Colon (tissue), 2 donors: ENCODE data around the gene PTPN2.
"Not testable (repeated sequence)": the region's sequence is repeated elsewhere in the genome, so short reads cannot be mapped to it uniquely, and the experiment has no call there.

ENCODE experiments used
- FAIRE-seq: peaks from 2 replicates; lab custom pipeline; 2012; peaks lifted over from hg19 to GRCh38; lab: Jason Lieb, UNC
- donor health status: control.
- donor health status: control.

Gene PTPN2

DNA sequence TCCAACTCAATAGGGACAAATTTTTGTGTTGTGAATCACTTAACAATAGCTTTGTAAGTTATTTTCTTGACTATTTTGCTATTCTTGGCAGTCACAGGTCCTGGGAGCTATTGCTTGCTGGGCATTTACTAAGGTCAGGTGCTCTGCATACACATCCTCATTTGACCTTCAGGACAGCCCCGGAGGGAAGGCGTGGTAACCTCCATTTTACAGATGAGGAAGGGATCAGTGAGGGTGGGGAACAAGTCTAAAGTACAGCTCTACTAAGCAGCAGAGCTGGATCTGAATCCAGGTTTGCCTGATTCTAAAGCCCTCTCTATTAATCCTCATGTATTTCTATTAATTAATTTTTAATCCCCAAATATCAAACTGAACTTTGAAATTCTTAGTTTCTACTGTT, 58.8 kb downstream of the PTPN2 start:
- FAIRE-seq: no peak

DNA sequence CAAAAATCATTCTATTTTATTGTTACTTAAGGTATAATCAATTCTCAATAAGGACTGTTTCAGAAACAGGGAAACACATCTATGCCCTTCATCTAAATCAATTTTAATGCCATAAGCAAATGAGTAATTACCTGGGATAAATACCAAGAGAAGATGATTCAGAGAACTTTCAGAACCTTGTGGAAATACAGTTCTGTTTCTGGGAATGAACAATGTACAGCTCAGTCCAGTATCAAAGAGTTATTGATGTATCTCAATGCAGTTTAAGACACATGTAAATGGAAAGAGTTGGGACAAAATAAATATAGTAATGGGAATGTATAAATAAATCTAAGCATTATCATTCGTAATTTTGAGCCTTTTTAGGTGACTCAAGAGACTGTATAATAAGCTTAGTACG, 60.1 kb downstream of the PTPN2 start:
- FAIRE-seq: no peak

DNA sequence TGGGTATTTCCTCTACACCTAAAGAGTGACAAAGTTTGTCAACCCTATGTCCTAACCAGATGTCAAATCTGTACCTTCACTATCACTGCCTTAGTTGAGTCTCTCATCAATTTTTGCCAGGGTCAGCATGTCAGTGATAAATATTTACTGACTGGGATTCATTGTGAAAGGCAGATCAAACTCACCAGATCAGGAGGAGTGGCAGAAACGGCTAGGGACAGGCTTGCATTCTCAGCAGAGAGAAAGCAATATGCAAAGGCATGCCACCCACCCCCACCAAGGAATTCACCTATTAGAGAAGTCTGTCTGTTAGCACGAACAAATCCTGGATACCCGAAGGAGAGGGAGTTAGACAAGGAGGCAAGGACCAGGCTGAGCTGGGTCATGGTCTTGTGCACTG, 62.6 kb downstream of the PTPN2 start:
- FAIRE-seq: no peak

DNA sequence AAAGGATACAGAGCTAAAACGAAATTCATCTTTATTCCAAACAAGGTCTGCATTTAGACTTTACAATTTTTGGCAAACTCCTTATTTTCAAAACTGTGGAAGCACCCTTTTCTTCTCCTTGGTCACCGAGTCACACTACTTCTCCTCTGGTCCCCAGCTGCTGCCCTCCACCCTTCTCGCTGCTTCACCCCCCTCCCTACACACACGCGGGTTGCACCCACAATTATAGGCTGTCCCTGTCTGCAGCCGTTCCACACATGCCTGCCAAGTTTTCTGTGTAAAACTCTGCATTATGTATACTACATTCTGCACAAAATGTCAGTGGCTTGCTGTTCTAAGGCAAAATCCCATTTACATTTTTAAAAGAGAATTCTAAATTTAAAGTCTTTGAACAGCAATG, 63.5 kb downstream of the PTPN2 start:
- FAIRE-seq: no peak

DNA sequence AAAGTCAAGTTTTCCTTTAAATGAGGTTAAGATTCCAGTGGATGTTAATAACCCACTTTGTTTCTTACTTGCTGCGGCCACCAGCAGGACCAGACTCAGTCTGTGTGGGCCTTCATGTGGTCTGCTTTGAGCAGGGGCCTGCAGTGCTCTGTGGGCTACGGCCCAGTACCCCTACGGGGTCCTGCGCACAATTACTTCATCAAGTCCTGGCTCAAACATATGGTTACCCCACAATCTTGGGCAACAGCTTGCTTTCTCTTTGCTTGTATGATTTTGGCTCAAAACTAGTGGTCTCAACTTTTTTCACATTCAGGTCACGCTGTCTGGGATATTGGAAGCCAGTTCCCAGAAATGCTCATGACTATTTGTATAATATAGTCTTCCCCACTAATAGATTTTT, 64.2 kb downstream of the PTPN2 start:
- no peak for FAIRE-seq

DNA sequence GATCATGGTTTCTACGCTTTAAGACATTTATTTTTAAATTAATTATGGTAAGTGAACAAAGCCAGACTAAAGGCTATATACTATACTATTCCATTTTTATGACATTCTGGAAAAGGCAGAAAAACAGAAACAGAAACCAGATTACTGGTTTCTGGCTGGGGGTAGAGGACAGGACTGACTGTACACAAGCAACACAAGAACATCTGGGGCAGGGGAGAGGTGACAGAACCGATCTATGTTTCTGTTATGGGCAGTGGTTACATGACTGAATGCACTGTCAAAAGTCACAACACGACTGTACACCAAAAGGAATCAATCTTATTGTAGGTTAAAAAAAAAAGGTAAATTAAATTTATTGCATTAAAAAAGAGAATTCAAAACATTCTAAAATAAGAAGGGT, 64.7 kb downstream of the PTPN2 start:
- peak; percentile 45 for FAIRE-seq

DNA sequence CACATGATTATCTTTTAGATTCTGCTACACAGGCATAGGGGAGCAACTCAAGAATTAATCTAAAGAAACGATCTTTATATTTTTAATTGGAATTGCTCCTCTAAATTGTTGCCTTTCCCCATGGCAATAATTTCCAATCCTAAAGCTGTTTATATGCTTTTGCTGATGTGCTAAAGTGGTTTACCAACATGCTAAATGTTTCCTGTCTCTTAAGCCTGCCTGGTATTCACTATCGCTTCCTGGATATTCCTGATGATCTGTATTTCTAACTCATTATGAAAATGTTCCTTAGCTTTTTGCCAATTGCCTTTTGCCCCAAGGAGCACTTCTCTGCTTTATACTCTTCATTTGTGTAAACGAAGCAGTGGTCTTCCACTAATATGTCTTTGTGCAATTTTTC, 65.8 kb downstream of the PTPN2 start:
- no peak for FAIRE-seq

DNA sequence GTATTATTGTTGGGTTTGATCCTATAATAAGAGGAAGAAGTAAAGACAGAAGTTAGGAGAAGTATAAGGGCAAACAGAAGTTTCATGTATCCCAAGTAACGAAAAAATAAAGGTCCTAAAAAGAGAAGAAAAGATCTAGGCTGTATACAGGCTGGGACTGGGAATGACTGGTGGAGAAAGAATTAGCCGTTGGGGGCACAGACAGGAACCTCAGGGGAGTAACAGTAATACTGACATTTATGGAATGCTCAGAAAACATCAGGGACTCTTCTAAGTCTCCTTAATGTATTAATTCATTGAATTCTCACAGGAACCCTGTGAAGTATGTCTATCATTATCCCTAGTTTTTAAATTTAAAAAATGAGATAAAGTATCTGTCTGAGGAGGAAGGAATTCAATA, 67.6 kb downstream of the PTPN2 start:
- FAIRE-seq: no peak

DNA sequence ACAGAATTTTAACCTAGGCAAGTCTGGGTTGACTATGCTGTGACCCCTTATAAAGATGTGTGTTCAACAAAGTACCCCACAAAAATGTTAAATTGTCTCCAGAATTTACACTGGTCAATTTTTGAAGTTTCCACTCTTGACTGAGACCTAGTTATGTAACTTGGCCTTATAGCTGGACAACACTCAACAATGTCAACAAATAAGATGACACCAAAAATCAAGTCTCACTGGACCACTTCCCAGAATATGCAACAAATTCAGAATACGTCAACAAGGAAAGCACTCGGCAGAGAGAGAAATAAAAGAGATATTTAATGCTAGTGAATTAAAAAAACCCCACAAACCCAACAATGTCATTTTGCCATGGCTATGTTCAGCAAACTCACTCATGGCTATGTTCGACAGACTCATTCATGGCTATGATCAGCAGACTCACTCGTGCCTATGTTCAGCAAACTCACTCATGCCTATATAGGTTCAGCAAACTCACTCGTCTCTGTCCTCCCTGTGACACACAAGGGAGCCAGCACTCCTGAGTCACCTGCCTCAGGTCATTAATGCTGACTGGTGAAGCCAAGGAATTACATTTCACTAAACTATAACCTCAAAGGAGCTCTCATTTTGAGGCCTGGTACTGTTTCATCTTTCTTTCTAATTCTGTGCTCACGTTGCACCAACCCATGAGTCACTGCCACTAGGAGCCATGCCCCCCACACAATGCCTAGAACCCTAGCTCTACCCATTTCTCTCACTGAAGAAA, 72.7 kb downstream of the PTPN2 start:
- FAIRE-seq: no peak

DNA sequence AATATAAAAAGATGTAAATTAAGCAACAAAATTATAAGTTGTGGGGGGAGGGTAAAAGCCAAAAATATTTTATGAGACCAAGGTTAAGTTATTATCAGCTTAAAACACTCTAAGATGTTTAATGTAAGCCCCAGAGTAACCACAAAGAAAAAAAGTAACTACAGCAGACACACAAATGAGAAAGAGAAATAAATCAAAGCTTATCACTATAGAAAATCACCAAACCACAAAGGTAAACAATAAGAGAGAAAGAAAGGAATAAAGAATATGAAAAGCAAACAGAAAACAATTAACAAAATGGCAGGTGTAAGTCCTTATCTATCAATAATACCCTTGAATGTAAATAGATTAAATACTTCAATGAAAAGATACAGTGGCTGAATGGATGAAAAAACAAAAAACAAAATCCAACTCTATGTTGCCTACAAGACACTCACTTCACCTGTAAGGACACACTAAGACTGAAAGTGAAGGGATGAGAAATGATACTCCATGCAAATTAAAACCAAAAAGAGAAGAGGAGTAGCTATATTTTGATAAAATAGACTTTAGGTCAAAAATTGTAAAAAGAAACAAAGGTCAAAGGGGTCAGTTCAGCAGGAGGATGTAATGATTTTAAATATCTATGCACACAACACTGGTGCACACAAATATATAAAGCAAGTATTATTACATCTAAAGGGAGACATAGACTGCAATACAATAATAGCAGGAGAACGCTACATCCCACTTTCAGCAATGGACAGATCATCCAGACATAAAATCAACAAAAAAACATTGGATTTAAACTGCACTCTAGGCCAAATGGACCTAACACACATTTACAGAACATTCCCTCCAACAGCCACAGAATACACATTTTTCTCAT, 80.7 kb downstream of the PTPN2 start:
- FAIRE-seq: no peak

DNA sequence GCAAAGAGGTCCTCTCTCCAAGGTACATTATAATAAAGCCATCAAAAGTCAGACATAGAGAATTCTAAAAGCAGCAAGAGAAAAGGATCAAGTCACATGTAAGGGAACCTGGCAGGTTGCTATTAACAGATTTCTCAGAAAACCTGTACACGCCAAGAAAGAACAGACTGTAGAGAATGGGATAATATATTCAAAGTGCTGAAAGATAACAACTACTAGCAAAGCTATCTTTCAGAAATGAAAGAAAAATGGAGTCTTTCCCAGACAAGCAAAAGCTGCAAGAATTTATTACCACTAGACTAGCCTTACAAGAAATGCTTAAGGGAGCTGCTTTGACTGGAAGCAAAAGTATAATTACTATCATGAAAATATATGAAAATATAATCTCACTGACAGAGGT, 81.5 kb downstream of the PTPN2 start:
- no peak for FAIRE-seq

DNA sequence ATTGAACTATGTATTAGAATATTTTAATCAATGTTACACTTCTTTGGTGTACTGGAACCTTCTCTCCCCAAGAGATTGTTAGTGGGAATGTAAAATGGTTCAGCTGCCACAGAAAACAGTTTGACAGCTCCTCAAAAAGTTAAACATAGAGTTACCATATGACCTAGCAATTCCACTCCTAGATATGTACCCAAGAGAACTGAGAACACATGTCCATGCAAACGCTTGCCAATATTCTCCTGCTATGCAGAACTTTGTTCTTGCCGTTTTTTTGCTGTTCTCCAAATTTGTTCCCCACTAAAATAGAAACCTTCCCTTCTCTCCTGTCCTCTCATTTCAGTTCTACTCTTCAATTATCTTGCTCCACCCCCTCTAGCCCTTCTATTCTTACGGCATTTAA, 87.6 kb downstream of the PTPN2 start:
- no peak for FAIRE-seq

DNA sequence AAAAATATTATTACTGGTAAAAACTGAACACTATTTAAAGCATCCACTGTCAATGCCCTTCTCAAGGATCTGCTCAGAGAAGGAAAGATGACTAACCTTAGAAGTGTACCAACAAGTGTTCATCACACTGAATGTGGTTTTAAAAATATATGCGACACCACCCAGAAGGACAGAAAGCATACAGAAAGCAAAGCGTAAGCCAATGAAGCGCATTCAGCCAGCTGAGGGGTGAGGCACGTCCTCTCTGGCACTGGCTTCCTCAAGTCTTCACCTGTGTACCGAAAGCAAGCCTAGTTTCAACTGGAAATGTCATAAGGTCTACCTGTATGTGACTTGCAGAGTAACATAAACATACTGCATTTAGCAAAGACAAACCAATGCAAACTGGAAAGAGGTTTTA, 92.4 kb downstream of the PTPN2 start:
- FAIRE-seq: no peak

DNA sequence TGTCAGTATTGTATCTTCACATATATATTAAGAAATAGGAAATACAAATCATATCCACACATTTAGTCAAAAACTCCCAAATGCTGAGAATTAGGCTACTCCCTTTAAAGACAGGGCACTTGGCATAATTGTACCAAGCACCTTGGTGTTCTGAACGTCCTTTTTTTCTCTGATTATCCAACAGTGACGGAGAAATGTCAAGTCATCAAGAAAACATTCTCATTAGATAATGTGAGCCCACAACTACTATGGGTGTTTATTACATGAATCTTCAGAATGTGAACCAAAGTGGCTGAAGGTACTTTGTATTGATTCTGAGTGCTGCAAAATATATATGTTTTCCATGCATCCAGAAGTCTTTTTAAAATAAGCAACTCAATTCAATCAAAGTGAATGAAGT, 97.4 kb downstream of the PTPN2 start:
- no peak for FAIRE-seq

DNA sequence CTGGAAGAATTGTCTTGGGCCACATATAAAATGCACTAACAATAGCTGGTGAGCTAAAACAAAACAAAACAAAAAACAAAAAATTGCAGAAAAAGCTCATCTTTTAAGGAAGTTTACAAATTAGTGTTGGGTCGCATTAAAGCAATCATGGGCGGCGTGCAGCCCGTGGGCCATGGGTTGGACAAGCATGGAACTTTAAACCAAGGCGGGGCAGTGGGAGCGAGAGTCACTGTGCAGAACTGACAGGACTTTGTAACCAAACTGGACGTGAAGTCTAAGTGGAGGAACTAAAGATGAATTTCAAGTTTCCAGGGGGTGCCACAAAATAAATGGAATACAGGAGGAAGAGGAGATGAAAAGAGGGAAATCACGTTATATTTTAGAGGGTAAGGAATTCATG, 100.5 kb downstream of the PTPN2 start:
- FAIRE-seq: no peak

DNA sequence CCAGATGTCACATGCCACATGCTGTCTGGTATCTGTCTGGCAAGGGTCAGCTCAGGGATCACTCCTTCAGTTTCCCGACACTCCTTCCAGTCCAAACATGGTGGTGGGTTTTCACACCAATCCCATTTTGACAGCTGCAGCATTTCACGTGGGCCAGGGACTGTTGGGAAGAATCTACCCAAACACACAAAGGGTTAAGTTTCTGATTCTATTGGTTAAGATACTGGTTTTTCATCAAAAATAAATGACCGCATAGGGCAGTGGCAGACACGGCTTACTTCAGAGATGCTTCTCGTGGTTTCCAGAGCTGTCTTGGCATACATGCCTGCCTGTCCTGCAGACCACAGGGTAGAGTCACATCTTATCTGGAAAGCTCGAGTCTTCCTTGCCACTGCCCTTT, 101.5 kb downstream of the PTPN2 start:
- FAIRE-seq: no peak

DNA sequence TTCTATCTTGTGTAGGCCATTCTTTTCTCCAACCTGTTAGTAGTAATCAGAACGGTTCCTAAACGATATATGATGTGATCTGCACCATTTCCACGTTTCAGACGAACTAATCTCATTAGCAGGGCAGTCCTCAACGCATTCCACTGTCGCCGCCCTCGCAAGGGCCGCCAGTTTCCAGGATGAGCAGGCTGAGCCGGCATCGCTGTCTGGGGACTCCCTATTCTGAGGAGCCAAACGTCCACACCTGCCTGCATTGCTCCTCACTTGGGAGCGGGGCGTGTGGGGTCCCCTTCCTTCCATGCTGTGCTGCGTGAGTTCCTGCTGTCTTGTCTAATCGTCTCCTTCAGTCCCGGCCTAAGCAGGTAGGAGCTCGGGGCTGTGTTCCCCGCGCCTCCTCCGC, 104.6 kb downstream of the PTPN2 start:
- FAIRE-seq: no peak

DNA sequence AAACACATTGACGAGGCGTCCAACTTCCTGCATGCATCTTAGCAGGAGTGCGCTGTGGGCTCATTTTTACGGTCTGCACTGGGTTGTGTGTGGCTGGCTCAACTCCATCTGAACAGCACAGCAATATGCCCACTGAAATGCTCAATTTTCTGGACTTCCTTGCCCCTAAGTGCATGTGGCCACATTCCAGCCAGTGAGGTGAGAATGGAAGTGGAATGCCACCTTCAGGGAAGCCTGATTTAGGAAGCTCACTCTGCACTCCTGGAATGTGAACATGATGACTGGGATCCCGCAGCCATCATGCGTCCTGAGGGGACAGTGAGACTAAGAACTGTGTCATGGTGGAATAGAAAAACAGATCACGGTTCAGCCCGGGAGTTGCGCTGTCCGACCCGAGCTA, 105.0 kb downstream of the PTPN2 start:
- FAIRE-seq: no peak

DNA sequence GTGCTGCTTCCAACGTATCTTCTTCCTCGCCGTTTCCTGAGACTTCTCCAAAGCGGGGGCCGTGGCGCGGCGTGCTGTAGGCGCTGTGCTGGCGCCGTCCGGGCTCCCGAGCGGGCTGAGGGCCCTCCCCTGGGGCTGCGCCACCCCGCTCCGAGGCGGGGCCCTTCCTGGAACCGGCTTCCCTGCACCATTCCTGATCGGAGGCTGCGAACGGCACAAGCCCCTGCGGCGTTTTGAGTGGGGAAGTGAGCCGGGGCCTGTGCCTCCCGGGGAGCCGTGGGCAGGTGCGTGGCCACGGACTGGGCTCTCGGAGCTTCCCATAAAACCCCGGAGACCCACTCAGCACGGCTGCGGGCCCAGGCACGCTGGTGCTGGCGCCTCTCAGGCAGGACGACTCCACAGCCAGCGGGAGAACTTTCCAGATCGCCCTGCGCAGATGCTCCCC, 106.5 kb downstream of the PTPN2 start:
- no peak for FAIRE-seq

DNA sequence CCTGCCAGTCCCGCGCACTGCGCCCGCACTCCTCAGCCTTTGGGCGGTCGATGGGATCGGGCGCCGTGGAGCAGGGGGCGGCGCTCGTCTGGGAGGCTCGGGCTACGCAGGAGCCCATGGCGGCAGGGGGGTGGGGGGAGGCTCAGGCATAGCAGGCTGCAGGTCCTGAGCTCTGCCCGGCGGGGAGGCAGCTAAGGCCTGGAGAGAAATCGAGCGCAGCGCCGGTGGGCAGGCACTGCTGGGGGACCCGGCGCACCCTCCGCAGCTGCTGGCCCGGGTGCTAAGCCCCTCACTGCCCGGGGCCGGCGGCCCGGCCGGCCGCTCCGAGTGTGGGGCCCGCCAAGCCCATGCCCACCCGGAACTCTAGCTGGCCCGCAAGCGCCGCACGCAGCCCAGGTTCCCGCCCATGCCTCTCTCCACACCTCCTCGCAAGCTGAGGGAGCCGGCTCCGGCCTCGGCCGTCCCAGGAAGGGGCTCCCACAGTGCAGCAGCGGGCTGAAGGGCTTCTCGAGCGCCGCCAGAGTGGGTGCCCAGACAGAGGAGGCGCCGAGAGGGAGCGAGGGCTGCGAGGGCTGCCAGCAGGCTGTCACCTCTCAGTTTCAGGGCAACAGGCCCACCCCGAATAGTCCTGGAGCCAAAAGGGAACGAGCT, 107.1 kb downstream of the PTPN2 start:
- FAIRE-seq: no peak

DNA sequence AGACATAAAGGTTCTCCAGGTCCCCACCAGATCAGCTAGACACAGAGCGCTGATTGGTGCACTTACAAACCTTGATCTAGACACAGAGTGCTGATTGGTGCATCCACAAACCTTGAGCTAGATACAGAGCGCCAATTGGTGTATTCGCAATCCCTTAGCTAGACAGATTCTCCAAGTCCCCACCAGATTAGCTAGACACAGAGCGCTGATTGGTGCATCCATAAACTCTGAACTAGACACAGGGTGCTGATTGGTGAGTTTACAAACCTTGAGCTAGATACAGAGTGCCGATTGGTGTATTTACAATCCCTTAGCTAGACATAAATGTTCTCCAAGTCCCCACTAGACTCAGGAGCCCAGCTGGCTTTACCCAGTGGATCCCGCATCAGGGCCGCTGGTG, 107.6 kb downstream of the PTPN2 start:
- not testable (repeated sequence) for FAIRE-seq

DNA sequence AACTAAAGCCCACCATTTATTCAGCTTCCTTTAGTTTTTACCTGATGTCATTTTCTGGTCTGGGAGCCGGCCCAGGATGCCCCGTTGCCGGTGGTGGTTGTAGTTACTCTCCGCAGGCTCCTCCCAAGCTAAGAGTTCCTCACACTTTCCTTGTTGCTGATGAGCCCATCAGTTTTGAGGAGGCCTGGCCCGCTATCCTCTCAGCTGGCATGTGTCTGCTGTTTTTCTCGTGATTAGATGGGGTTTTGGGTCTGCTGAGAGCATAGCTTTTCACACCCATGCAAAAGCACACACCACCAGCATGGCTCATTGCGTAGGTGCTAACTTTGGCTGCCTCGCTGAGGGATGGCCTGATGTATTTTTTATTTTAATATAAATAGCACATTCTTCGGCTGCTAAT, 109.1 kb downstream of the PTPN2 start:
- FAIRE-seq: no peak

DNA sequence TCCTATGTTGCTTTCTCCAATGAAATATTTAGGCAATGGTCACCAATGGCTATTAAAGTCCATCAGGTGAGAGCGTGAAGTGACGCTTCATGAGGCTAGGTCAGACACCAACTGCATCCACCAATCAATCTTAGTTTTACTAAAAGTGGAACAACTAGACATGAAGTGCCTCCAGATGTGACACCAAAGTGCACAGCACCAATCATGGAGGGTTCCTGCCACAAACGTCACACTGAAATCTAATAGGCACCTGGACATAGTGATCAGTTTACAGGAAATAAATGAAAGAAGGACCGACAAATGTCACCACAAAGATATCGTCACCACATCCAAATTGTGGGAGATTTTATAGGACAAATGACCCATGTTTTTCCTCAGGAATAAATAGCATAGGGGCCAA, 110.7 kb downstream of the PTPN2 start:
- FAIRE-seq: no peak
